Activated CD8-positive, alpha-beta T cell treated with anti-CD3 and anti-CD28 coated beads for 36 hours (primary cell): ENCODE data around the gene TGFB1. TPM values are rescaled to one million over a fixed set of nuclear protein-coding genes. Genes with fewer than 3 reads are reported as not detected.
A peak's percentile ranks its signal among the peaks of the same experiment; 100 is the strongest.

Experiments used
- ATAC-seq: fragments of 200-7000 bp; cut with Tn5 transposase; one replicate; pipeline ENCODE4 v1.10.0; 2021; ENCODE audit warnings: mild to moderate bottlenecking, moderate library complexity
- CTCF ChIA-PET: fragments of 350-600 bp; sonication (Branson Sonifier 250); formaldehyde crosslinking; loops from one replicate; lab custom pipeline; 2021; ENCODE audit warnings: antibody characterized with exemption; lab: Charles Lee
- POLR2A ChIA-PET: fragments of 350-600 bp; sonication (Branson Sonifier 250); formaldehyde crosslinking; loops from one replicate; lab custom pipeline; 2021; ENCODE audit warnings: antibody characterized with exemption; lab: Charles Lee
- DNase-seq: peaks from one replicate; pipeline ENCODE4 v3.0.0-alpha.2; 2020
- H3K27ac Mint-ChIP-seq: one replicate; pipeline ENCODE4 v1.8.0; 2021; ENCODE audit warnings: mild to moderate bottlenecking, mixed read lengths
- H3K27me3 Mint-ChIP-seq: one replicate; pipeline ENCODE4 v1.8.0; 2021; ENCODE audit warnings: mixed read lengths
- H3K36me3 Mint-ChIP-seq: one replicate; pipeline ENCODE4 v1.8.0; 2021; ENCODE audit warnings: low read depth, mixed read lengths
- H3K4me1 Mint-ChIP-seq: one replicate; pipeline ENCODE4 v1.8.0; 2021; ENCODE audit warnings: low read depth, mixed read lengths
- H3K4me3 Mint-ChIP-seq: one replicate; pipeline ENCODE4 v1.8.0; 2021; ENCODE audit warnings: mild to moderate bottlenecking, moderate library complexity, mixed read lengths
- H3K9me3 Mint-ChIP-seq: one replicate; pipeline ENCODE4 v1.8.0; 2021; ENCODE audit warnings: mixed read lengths
- intact Hi-C: fragments of 100-400 bp; cut with micrococcal nuclease; formaldehyde crosslinking; loops from one replicate; pipeline ENCODE4 v1.10.0; 2022
- total RNA-seq, 2 experiments: library from RNA; stranded (reverse); gene quantifications; one replicate each; pipeline ENCODE4 v1.2.3, GENCODE V29; 2021
- TF ChIP-seq, protein P1 (sequence below): fragments of 200-600 bp; IDR thresholded peaks from one replicate; pipeline ENCODE4 v1.8.0; 2022; ENCODE audit warnings: antibody characterized with exemption, mild to moderate bottlenecking

The TGFB1 gene
- total RNA-seq: 100 to 1,000 TPM; 112 to 123 TPM

DNA sequence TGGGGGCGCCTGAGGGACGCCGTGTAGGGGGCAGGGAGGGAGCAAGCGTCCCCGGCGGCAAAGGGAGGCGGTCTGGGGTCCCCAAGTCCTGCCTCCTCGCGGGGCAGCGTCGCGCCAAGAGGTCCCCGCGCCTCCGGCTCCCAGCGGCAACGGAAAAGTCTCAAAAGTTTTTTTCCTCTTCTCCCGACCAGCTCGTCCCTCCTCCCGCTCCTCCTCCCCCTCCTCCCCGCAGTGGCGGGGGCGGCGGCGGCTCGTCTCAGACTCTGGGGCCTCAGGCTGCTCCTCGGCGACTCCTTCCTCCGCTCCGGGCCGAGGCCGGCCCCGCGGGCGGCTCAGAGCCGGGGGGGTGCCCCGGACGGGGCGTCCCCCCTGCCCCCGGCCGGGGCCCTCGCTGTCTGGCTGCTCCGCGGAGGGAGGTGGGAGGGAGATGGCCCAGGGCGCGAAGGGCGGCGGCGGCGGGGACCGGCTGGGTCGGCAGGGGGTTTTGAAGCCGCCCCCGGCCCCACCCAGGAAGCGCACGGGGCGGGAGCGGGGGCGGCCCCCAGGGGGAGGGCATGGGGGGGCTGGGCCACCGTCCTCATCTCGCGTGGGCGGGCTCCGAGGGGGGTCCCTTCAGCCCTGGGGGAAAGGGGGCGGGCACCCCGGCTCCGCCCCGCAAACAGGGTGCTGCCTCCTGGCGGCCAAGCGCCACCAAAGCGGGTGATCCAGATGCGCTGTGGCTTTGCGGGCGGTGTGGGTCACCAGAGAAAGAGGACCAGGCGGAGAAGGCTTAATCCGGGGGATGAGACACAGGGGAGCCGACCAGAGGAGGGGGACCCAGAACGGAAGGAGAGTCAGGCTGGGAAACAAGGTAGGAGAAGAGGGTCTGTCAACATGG, at the start of gene TGFB1:
Gene TGFB1, minus strand, starts transcription at position 457 of the 877 bp plus-strand sequence. CDS start 878 bp downstream, outside the sequence.
- ChIA-PET POLR2A (interaction anchor here (1.6 to 6.0 kb wide), 8 partner anchors 10 to 90 kb away, joined by 4 to 44 read pairs (median 20); partner anchors contain the start of genes B9D2, CCDC97, HNRNPUL1 and TMEM91), CTCF (interaction anchor here (1.3 to 3.0 kb wide), 3 partner anchors 11 to 95 kb away, joined by 3 to 19 read pairs (median 5); partner anchors contain the start of gene B9D2)
- ATAC-seq: peak; percentile 59
- H3K27me3 Mint-ChIP-seq: no peaks in the 10 kb centered on the region
- H3K4me3 Mint-ChIP-seq: peak within 1 kb of the TSS; percentile 100
- DNase-seq: peak; percentile 94
- peaks cover 52% of the 10 kb centered on the region for H3K36me3 Mint-ChIP-seq
- TF ChIP-seq, protein P1, sequence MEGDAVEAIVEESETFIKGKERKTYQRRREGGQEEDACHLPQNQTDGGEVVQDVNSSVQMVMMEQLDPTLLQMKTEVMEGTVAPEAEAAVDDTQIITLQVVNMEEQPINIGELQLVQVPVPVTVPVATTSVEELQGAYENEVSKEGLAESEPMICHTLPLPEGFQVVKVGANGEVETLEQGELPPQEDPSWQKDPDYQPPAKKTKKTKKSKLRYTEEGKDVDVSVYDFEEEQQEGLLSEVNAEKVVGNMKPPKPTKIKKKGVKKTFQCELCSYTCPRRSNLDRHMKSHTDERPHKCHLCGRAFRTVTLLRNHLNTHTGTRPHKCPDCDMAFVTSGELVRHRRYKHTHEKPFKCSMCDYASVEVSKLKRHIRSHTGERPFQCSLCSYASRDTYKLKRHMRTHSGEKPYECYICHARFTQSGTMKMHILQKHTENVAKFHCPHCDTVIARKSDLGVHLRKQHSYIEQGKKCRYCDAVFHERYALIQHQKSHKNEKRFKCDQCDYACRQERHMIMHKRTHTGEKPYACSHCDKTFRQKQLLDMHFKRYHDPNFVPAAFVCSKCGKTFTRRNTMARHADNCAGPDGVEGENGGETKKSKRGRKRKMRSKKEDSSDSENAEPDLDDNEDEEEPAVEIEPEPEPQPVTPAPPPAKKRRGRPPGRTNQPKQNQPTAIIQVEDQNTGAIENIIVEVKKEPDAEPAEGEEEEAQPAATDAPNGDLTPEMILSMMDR: peak; percentile 83
- peaks cover 5% of the 10 kb centered on the region for H3K9me3 Mint-ChIP-seq
- intact Hi-C loops: loop anchor here (5.0 to 10.0 kb wide), 2 partner anchors 46 to 89 kb away; partner anchors contain the start of gene HNRNPUL1
- H3K4me1 Mint-ChIP-seq: peaks cover 60% of the 10 kb centered on the region
- peak within 1 kb of the TSS; percentile 99 for H3K27ac Mint-ChIP-seq

- no peak for ATAC-seq
- DNase-seq: no peak
- H3K27me3 Mint-ChIP-seq: no peaks in the 10 kb centered on the region
- H3K4me1 Mint-ChIP-seq: peaks cover 24% of the 10 kb centered on the region
- TF ChIP-seq, protein P1: no peak
- no peaks in the 10 kb centered on the region for H3K9me3 Mint-ChIP-seq
- peaks cover 4% of the 10 kb centered on the region for H3K36me3 Mint-ChIP-seq
- ChIA-PET POLR2A (interaction anchor here (0.9 to 1.2 kb wide), 2 partner anchors 466 to 709 kb away, joined by 3 to 4 read pairs; no protein-coding TSS in a partner anchor), CTCF (no interaction called here)
- H3K27ac Mint-ChIP-seq: no peak overlapping the region
- H3K4me3 Mint-ChIP-seq: no peak overlapping the region
- intact Hi-C loops: no loop called here
Measured at GRCh38 chr19:41402010-41402409, 48.3 kb upstream of the TGFB1 start.

- CTCF ChIA-PET: no interaction called here
- no peaks in the 10 kb centered on the region for H3K27me3 Mint-ChIP-seq
- TF ChIP-seq, protein P1: no peak
- ATAC-seq (no peak), DNase-seq (no peak)
- peak overlapping the region; percentile 38 for H3K27ac Mint-ChIP-seq
- intact Hi-C loops: no loop called here
- H3K9me3 Mint-ChIP-seq: no peaks in the 10 kb centered on the region
- H3K4me3 Mint-ChIP-seq: no peak overlapping the region
- POLR2A ChIA-PET: no interaction called here
- peaks cover 25% of the 10 kb centered on the region for H3K4me1 Mint-ChIP-seq
- H3K36me3 Mint-ChIP-seq: peaks cover 3% of the 10 kb centered on the region
Measured at GRCh38 chr19:41401483-41401882, 47.8 kb upstream of the TGFB1 start.

GRCh38 chr19:41399525-41399924, 45.8 kb upstream of the TGFB1 start:
- H3K4me1 Mint-ChIP-seq: peaks cover 38% of the 10 kb centered on the region
- intact Hi-C loops: loop anchor here (5.0 kb wide), 1 partner anchor 42 kb away; no protein-coding TSS in a partner anchor

More at GRCh38 chr19:41399525-41399924, 45.8 kb upstream of the TGFB1 start:
- ChIA-PET POLR2A (interaction anchor here (0.6 to 2.0 kb wide), 3 partner anchors 10 to 50 kb away, joined by 3 to 9 read pairs (median 3); no protein-coding TSS in a partner anchor), CTCF (interaction anchor here (0.7 kb wide), 1 partner anchor 58 kb away, joined by 3 read pairs; no protein-coding TSS in a partner anchor)
- H3K27ac Mint-ChIP-seq: no peak overlapping the region
- no peaks in the 10 kb centered on the region for H3K27me3 Mint-ChIP-seq
- no peak for ATAC-seq
- TF ChIP-seq, protein P1: no peak
- H3K36me3 Mint-ChIP-seq: peaks cover 10% of the 10 kb centered on the region
- no peaks in the 10 kb centered on the region for H3K9me3 Mint-ChIP-seq
- DNase-seq: no peak
- H3K4me3 Mint-ChIP-seq: peak overlapping the region; percentile 19
